ES-I3 (cell line): Measurements from ENCODE around the gene FBLN1.
"Not testable (repeated sequence)": the region's sequence is repeated elsewhere in the genome, so short reads cannot be mapped to it uniquely, and the experiment has no call there.

Source experiments
- H3K36me3 ChIP-seq: 2 replicates; pipeline ENCODE4 v1.6.1; 2013; ENCODE audit warnings: mild to moderate bottlenecking, low read length, control low read depth, moderate library complexity; ENCODE audit not compliant: insufficient read depth
- H3K4me1 ChIP-seq: 2 replicates; pipeline ENCODE4 v1.6.1; 2013; ENCODE audit warnings: mild to moderate bottlenecking, control low read depth, low read length; ENCODE audit not compliant: insufficient read depth
- H3K9ac ChIP-seq: 2 replicates; pipeline ENCODE4 v1.6.1; 2013; ENCODE audit warnings: low read depth, mild to moderate bottlenecking, low read length, moderate library complexity
- H3K9me3 ChIP-seq: 2 replicates; pipeline ENCODE4 v1.6.1; 2013; ENCODE audit warnings: mild to moderate bottlenecking, low read length, moderate library complexity; ENCODE audit not compliant: control insufficient read depth, insufficient read depth

The FBLN1 gene

DNA sequence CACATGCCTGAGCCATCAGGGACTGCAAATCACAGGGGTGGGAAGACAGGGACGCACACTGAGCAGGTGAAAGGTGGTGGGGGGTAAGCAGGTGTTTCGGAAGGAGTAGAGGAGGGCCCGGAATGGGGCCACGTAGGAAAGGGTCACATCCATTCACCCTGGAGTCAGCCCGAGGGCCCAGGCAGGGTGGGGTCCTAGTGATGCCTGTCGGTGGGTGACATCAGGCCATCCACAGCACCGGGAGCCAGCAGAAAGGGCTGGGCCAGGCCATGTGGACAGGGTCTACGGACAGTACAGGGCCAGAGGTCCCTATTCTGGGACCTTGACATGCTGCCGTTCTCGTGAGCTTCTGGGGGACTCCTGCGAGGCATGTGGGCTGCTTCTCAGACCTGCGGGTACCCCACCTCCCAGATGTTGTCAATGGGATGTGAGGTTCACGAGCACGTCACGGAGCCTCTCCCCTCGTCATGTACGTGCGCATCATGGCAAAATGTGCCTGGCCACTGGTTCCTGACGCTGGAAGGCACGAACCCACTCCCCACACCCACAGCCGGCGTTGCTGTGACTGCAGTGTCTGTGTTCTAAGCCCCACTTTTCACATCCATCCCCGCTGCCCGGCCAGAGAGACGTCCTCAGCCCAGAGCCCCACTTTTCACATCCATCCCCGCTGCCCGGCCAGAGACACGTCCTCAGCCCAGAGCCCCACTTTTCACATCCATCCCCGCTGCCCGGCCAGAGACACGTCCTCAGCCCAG is 84.1 kb downstream of the FBLN1 start:
- H3K4me1 ChIP-seq = peaks cover 13% of the 10 kb centered on the region
- no peaks in the 10 kb centered on the region for H3K9me3 ChIP-seq
- H3K36me3 ChIP-seq = no peaks in the 10 kb centered on the region
- H3K9ac ChIP-seq = no peak overlapping the region

DNA sequence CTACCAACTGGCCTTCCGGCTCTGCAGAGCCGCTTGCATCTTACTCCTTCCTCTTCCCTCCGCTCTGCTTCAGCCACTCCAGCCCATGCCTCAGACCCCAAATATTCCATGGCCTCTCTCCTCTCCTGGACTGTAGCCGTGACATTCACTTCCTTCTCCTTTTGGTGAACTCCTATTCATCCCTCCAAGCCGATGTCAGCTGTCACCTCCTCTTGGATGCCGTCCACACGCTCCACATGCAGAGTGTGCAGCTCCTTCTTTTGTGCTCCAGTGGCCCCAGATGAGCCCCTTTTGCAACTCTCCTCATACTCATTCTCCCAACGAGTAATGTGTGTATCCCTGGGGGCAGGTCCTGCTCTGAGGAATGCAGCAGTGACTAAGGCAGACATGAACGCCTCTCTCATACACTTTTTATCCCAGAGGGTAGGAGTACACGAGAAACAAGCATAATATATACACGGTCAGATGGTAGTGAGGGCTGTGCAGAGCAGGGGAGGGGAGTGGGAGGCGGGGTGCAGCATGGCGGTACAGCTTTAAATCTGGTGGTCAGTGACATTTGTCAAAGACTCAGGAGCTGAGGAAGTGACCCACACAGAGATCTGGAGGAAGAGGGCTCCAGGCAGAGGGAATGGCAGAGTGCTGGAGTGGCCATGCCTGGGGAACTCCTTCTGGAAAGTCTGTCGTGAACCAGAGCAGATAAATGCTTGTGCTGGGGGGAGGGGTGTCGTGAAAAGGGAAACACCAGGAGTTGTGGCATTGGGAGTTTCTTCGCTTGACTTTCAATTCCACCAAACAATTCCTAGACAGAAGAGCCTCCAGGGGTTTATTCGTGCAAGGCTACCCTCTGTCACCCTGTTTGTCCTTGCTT is 85.2 kb downstream of the FBLN1 start:
- Histone ChIP-seq H3K9me3 (no peaks in the 10 kb centered on the region), H3K9ac (no peak overlapping the region), H3K36me3 (no peaks in the 10 kb centered on the region), H3K4me1 (peaks cover 13% of the 10 kb centered on the region)

DNA sequence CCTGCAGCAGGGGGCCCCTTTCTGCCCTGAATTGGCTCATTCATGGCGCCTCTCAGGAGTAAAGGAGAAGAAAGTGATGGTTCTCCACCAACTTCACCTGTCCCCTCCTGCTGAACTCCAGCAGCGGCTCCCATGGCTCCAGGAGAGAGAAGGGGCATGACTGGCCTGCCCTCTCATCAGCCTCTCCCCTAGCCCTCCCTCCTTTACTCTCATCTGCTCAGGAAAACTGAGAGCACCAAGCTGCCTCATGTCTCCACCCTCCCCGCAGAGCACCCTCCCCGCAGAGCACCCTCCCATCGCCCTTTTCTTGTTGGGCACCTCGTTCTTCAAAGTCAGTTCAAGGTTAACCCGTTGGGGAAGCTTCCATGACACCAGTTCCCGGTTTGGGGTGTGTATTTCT is 86.9 kb downstream of the FBLN1 start:
- Histone ChIP-seq H3K9ac (no peak overlapping the region), H3K36me3 (no peaks in the 10 kb centered on the region), H3K9me3 (no peaks in the 10 kb centered on the region), H3K4me1 (peaks cover 13% of the 10 kb centered on the region)

DNA sequence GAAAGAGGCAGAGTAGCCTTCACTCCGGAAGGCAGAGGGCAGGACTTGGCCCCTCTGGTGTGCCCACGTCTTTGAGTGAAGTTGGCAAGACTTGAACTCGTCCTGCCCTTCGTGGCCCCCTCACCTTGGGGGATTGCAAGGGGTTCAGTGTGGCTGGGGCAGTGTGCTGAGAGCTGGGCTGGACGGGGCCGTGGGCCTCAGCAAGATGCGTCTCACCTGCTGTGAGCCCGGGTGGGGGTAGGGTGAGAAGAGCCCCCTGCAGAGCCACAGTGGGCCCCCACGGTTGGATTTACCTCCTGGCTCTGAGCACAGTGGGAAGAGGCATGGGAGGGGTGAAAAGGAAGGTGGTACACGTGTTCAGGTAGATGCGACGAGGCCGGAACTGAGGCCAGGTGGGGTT is 87.6 kb downstream of the FBLN1 start:
- H3K4me1 ChIP-seq = peaks cover 13% of the 10 kb centered on the region
- H3K9me3 ChIP-seq = no peaks in the 10 kb centered on the region
- H3K36me3 ChIP-seq = no peaks in the 10 kb centered on the region
- H3K9ac ChIP-seq = no peak overlapping the region

DNA sequence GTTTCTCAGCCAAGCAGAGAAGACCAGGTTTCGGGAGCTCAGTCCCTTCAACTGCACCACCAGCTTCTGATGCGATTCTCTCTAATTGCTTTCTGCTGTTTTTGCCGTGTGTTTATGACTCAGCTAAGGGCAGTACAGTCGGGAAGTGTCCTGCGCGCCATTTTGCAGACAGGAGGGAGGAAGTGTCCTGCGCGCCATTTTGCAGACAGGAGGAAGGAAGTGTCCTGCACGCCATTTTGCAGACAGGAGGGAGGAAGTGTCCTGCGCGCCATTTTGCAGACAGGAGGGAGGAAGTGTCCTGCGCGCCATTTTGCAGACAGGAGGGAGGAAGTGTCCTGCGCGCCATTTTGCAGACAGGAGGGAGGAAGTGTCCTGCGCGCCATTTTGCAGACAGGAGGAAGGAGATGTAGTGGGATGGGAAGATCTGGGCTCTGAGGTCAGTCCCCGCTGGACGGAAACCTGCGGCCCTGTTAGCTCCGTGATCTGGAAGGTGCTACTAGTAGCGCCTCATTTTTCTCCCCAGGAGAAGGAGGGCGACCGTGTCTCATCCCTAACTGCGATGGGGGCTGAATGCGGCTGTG is 89.0 kb downstream of the FBLN1 start:
- H3K9me3 ChIP-seq, H3K36me3 ChIP-seq, H3K9ac ChIP-seq: not testable (repeated sequence)
- H3K4me1 ChIP-seq = peaks cover 13% of the 10 kb centered on the region

DNA sequence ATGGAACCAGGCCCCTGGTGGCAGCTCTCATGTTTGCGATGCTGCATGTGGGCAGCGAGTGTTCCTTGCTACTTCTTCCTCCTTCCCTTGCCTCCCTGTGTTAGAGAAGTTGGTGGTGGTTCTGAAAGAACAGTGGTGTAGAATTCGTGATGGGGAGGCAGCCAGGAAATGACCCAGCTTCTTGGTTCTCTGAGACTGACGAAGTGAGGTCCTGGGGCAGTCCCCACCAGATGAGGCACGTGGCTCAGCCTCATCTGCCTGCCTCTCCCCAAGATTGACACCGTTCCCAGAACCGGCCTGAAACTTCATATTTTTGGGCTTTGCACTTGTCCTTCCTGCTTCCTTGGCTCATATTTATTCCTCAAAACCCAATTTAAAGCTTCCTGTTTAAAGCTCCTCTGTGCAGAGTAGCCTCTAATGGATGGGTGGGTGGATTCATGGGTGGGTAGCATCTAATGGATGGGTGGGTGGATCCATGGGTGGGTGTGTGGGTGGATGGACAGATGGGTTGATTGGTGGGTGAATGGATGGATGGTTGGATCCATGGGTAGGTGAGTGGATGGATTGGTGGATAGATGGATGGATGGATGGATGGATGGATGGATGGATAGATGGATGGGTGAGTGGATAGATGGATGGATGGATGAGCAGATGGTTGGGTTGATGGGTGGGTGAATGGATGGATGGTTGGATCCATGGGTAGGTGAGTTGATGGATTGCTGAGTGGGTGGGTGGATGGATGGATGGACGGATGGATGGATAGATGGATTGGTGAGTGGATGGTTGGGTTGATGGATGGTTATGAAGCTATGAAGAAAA is 91.6 kb downstream of the FBLN1 start:
- no peaks in the 10 kb centered on the region for H3K36me3 ChIP-seq
- no peaks in the 10 kb centered on the region for H3K9me3 ChIP-seq

DNA sequence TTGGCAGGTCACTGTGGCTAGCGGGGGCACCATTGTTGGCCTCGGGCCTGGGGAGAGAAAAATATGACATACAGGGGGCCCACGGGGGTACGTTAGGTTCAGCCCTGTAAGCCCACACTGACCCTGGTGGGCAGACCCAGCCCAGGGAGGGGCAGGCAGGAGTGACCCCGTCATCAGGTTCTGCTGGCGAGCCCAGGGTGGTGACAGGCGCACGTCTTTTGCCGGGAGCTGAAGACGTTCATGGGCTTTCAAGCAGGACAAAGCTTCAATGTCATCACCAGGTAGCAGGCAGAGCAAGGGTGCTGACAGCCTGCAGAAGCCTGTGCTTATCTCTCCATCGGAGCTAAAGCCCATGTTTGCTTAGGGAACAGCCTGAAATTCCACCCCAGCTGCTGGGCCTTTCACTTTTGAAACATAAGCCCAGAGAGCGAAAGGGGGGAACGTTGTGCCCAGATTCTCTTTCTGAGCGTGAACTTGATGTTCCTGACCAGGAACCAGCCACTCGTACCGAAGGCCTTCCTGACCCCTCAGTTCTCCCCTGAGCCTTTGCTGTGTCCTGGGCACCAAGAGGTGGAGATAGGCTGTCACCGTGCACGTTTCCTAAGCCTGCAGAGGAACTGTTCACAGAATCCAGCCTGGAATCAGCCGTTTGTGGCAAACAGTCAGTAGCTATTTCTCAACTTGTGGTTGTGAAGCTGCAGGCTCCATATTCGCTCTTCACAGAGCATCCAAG is 94.9 kb downstream of the FBLN1 start:
- H3K9ac ChIP-seq = no peak overlapping the region
- H3K4me1 ChIP-seq = no peaks in the 10 kb centered on the region; the same call in 1 of the 2 replicates
- no peaks in the 10 kb centered on the region for H3K9me3 ChIP-seq
- no peaks in the 10 kb centered on the region for H3K36me3 ChIP-seq

More for the DNA sequence above, 91.6 kb downstream of the FBLN1 start:
- Histone ChIP-seq H3K9ac (no peak overlapping the region), H3K4me1 (no peaks in the 10 kb centered on the region)

DNA sequence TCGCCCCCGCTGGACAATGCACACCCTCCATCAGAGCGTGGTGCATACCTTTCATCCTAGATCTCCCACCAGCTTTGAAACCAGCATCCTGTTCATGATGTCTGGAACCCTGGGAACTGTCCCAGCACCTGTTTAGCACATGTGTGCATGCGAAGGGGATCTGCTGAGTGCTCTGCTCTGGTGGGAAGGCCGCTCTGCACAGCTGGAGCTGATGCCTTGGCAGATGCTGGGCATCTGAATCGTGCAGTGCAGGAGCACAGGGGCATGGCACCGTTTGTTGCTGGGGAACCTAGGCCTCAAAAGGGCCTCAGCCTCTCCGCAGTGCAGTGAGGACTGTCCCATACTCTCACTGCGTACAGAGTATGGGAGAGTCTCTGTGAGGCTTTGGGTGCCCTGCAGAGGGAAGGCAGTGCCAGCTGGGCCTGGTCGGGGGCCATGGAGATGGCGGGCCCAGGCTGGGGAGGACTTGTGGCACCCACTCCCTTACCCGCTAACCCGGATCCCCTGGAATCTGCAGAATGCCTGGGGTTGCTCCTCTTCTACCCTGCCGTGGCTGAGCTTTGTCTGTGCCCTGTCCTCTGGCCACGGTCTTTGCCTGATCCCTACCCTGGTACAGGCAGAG is 96.0 kb downstream of the FBLN1 start:
- no peaks in the 10 kb centered on the region for H3K36me3 ChIP-seq
- no peaks in the 10 kb centered on the region for H3K9me3 ChIP-seq
- H3K9ac ChIP-seq = no peak overlapping the region
- peaks cover 8% of the 10 kb centered on the region; the same call in 1 of the 2 replicates for H3K4me1 ChIP-seq

DNA sequence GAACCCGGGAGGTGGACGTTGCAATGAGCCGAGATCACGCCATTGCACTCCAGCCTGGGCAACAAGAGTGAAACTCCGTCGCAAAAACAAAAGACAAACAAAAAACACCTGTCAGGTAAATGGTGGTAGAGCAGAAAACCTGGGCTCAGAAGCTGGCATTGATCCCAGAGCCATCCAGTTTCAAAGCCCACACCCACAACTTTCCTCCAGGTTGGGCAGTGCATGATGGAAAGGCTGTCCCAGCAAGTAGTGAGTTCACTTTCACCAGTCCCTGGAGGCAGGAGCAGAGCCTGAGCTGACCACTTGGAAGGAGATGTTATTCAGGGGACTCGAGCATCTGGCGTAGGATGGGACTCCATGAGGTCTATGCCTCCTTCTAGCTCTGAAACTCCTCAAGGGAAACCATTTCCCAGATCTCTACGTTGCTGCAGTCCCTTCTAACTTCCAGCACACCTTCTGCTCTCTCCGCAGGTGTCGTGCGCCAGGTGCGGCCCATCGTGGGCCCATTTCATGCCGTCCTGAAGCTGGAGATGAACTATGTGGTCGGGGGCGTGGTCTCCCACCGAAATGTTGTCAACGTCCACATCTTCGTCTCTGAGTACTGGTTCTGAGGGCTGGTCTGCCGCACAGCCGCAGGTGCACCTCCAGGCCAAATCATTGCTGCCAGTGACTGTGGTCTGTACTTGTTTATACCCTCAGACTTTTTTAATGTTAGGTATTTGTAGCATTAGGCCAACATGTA is 97.3 kb downstream of the FBLN1 start:
- Histone ChIP-seq H3K36me3 (no peaks in the 10 kb centered on the region), H3K9me3 (no peaks in the 10 kb centered on the region), H3K4me1 (peaks cover 8% of the 10 kb centered on the region; the same call in 1 of the 2 replicates), H3K9ac (no peak overlapping the region)

DNA sequence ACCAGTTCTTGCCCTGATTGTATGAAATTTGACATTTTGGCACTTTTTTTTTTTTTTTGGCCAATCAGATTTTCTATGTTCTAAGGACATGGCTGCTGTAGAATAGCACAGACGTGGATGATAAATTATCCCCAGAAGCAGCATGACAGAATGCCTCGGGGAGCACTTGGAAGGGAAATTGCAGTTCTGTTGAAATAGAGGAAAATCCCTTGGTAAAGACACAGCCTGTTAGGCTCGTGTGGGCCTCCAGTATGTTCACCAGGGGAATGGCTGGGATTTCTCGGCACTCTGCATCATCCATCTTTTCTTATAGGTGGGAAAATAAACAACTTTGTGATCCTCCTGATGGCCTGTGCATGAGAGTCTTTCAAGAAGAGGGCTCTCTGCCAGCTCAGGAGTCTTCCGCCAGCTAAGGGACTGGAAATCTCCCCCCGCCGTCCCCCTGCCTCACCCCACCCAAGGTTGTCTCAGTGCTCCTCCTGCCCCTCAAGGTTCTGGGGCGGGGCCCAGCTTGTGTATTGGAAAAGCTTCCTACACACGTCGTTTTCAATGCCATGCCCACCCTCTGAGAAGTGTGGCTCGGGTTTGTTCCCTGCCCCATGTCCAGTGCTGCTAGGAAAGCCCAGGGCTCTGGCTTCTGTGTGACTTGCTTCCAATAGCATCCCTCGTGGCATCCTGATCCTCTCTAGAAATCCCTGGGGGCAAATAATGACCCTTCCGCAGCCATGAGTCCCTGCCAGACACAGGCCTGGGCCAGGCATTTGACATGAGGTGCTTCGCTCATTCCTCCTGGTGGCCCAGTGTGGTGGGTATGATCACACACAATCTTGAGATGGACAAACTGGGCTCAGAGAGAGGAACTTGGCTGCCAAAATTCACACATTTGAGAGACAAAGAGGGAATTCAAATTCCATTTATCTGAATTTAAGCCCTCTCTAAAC is 98.4 kb downstream of the FBLN1 start:
- peaks cover 8% of the 10 kb centered on the region; the same call in 1 of the 2 replicates for H3K4me1 ChIP-seq
- H3K9ac ChIP-seq = no peak overlapping the region
- no peaks in the 10 kb centered on the region for H3K9me3 ChIP-seq
- no peaks in the 10 kb centered on the region for H3K36me3 ChIP-seq

DNA sequence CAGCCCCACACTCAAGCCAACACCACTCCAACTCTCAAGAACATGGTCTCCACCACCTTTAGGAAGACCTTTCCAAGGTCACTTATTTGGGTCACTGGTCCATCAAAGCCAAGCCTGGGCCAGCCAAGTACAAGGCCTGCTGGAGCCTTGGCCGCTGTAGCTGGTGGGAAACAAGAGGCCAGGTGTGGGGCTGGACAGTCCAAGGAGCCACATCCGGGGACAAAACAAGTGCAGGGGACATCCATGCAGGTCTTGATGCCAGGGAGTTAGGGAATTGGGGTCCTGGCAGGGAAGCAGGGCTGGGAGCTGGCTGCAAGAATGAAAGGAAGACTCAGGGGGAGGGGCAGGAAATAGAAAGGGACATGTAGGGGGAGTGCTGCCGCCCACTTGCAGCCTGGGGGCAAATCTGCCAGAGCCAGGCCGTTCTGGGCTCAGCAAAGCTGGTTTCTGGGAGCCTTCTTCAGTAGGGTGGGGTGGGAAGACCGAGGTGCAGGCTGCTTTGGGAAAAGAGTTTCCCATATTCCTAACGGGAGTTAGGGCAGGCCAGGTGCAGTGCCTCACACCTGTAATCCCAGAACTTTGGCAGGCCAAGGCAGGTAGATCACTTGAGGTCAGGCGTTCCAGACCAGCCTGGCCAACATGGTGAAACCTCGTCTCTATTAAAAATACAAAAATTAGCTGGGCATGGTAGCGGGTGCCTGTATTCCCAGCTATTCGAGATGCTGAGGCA is 99.5 kb downstream of the FBLN1 start:
- H3K4me1 ChIP-seq = peaks cover 8% of the 10 kb centered on the region; the same call in 1 of the 2 replicates

More for the DNA sequence above, 99.5 kb downstream of the FBLN1 start:
- Histone ChIP-seq H3K9ac (no peak overlapping the region), H3K9me3 (no peaks in the 10 kb centered on the region), H3K36me3 (no peaks in the 10 kb centered on the region)
